ENCODE data around the gene PPP2R5D. TPM values are rescaled to one million over a fixed set of nuclear protein-coding genes. Genes with fewer than 3 reads are reported as not detected.
A peak's percentile ranks its signal among the peaks of the same experiment; 100 is the strongest.

Gene PPP2R5D
- total and polyA plus RNA-seq, 12 donors = 23.9 to 47.1 (median 31.8) TPM

DNA sequence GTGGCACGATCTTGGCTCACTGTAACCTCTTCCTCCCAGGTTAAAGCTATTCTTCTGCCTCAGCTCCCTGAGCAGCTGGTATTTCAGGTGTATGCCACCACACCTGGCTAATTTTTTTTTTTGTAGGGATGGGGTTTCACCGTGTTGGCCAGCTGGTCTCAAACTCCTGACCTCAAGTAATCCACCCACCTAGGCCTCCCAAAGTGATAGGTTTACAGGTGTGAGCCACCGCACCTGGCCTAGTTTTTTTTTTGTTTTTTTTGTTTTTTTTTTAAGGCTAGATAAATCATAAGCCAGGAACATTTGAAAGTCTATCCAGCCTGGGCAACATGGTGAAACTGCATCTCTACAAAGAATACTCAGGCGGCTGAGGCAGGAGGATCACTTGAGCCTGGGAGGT, 48.0 kb downstream of the PPP2R5D start:
- Histone ChIP-seq H3K9me3 (no peaks in the 10 kb centered on the region), H3K36me3 (peaks cover 0 to 99% (median 28%) of the 10 kb centered on the region in 9 donors), H3K4me3 (no peak overlapping the region), H3K4me1 (peaks cover 0 to 25% (median 16%) of the 10 kb centered on the region in 9 donors), H3K27ac (no peak overlapping the region), H3K27me3 (no peaks in the 10 kb centered on the region)
- DNase-seq = no peak
- no peak for ATAC-seq
- TF ChIP-seq, protein P1, sequence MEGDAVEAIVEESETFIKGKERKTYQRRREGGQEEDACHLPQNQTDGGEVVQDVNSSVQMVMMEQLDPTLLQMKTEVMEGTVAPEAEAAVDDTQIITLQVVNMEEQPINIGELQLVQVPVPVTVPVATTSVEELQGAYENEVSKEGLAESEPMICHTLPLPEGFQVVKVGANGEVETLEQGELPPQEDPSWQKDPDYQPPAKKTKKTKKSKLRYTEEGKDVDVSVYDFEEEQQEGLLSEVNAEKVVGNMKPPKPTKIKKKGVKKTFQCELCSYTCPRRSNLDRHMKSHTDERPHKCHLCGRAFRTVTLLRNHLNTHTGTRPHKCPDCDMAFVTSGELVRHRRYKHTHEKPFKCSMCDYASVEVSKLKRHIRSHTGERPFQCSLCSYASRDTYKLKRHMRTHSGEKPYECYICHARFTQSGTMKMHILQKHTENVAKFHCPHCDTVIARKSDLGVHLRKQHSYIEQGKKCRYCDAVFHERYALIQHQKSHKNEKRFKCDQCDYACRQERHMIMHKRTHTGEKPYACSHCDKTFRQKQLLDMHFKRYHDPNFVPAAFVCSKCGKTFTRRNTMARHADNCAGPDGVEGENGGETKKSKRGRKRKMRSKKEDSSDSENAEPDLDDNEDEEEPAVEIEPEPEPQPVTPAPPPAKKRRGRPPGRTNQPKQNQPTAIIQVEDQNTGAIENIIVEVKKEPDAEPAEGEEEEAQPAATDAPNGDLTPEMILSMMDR (IDR thresholded peaks at IDR 0.05) = no peak
- 90 to 96% methylated on average over 4 of the region's 4 CpGs for WGBS, 2 donors
- intact Hi-C loops (cut with DNase I) = no loop called here

DNA sequence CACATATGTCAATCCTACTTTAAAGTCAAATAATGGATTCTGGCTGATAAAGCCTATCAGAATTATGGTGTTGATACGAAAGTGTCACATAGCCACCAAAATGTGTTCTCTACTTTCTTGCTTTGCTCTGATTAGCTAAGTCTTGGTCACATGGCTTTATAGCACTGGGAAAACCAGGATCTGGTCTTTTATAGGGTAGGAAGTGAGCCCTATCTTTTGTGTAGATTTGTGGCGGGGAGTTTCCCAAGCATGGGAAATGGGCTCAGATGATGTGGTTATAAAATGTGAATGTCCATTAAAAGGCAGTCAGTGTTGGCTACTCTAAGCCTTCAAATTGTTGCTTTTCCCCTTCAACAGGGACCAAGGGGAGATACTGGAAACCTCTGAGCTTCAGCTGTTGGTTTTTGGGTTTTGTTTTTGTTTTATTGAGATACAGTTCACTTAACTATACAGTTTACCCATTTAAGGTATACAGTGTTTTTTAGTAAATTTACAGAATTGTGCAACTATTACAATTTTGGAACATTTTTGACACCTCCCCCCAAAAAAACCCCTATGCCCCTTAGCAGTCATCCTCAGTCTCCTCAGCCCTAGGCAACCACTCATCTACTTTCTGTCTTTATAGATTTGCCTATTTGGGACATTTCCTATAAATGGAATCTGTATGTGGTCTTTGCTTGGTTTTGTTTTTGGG, 49.3 kb downstream of the PPP2R5D start:
- Histone ChIP-seq H3K27me3 (no peaks in the 10 kb centered on the region), H3K4me3 (no peak overlapping the region), H3K9me3 (no peaks in the 10 kb centered on the region), H3K27ac (no peak overlapping the region), H3K36me3 (peaks cover 0 to 99% (median 21%) of the 10 kb centered on the region in 9 donors), H3K4me1 (peaks cover 0 to 30% (median 17%) of the 10 kb centered on the region in 9 donors)
- 92% methylated on average over 2 of the region's 2 CpGs for WGBS, 2 donors
- DNase-seq (no peak), ATAC-seq (no peak)
- TF ChIP-seq, protein P1 (IDR thresholded peaks at IDR 0.05) = no peak
- intact Hi-C loops (cut with DNase I) = no loop called here

DNA sequence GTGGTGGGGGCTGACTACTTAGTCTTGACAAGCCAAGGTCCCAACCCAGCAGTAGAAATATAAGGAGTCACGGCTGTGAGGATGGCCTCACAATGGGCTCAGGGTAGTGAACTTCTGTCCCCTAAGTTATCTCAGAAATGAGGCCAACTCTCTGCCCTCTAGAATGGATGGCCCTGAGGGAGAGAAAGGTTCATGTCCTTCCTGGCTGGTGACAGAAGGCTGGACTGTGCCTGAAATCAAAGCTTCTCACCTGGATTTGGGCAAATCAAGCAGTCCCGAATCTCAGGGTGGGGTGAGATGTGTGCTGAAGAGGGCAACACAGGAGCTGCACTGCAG, 49.8 kb downstream of the PPP2R5D start:
- 92 to 94% methylated on average over 2 of the region's 2 CpGs for WGBS, 2 donors
- H3K36me3 ChIP-seq = peaks cover 0 to 99% (median 21%) of the 10 kb centered on the region in 9 donors

DNA sequence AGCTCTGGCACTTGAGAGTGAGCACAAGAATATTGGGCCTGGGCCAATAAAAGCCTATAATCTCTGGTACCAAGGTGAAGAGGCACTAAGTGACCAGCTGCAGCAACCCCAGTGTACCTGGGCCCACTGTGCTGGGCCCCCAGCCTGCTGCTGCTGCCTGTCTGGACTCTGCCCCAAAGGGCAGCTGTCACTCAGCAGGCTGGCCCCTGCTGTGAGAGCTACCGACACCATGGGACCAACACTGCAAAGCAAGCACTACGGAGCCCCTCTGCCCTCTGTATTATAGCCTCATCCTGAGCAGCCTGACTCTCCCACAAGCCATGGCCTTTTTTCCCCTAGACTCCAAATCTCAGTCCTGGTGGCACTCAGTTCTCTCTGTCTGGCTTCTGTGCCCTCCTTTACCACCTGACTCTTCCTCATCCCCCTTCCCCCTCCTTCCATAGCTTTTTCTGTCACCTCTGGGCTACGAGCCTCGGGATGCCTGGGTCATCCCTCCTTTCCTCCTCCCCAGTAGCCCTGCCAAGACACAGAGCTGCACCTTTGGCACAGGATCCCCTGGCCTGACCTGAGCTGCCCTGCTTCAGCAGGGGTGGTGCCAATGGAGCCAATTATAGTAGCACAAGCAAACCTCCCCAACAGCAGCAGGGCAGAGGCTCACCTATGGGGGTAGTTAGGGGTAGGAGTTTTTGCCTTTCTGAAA, 51.3 kb downstream of the PPP2R5D start:
- DNase-seq (peak; percentile 59 to 77), ATAC-seq (peak; percentile 78 to 97 (median 90))
- H3K4me3 ChIP-seq = no peak overlapping the region
- H3K9me3 ChIP-seq = no peaks in the 10 kb centered on the region
- 46 to 66% methylated on average over 4 of the region's 4 CpGs for WGBS, 2 donors
- H3K36me3 ChIP-seq = peaks cover 0 to 97% (median 17%) of the 10 kb centered on the region in 9 donors
- intact Hi-C loops (cut with DNase I) = no loop called here
- TF ChIP-seq, protein P1 (IDR thresholded peaks at IDR 0.05) = no peak
- H3K27ac ChIP-seq = peak overlapping the region in 9 of 10 donors; percentile 11 to 82 (median 54)
- no peaks in the 10 kb centered on the region for H3K27me3 ChIP-seq
- peaks cover 0 to 30% (median 17%) of the 10 kb centered on the region in 9 donors for H3K4me1 ChIP-seq

More for the DNA sequence above, 49.8 kb downstream of the PPP2R5D start:
- TF ChIP-seq, protein P1 (IDR thresholded peaks at IDR 0.05) = no peak
- Histone ChIP-seq H3K9me3 (no peaks in the 10 kb centered on the region), H3K27ac (no peak overlapping the region), H3K4me1 (peaks cover 0 to 30% (median 17%) of the 10 kb centered on the region in 9 donors), H3K27me3 (no peaks in the 10 kb centered on the region), H3K4me3 (no peak overlapping the region)
- ATAC-seq (no peak), DNase-seq (no peak)
- intact Hi-C loops (cut with DNase I) = no loop called here

Data from heart right ventricle (tissue), 16 donors.